HEK293 (cell line): Measurements from ENCODE around the gene SLC38A6.

ENCODE experiments used
- CTCF ChIA-PET: fragments of 350-600 bp; formaldehyde crosslinking; extraction: SDS; loops from one replicate; lab custom pipeline; 2021; ENCODE audit warnings: antibody characterized with exemption; lab: Yijun Ruan, JAX
- POLR2A ChIA-PET: fragments of 300-600 bp; formaldehyde crosslinking; extraction: SDS; loops from one replicate; lab custom pipeline; 2020; ENCODE audit warnings: antibody characterized with exemption, inconsistent platforms; lab: Yijun Ruan, JAX
- H3K27ac ChIP-seq: fragments of 200-500 bp; sonication (Bioruptor generic); 2 replicates; pipeline ENCODE4 v1.5.1; 2014; ENCODE audit warnings: low read depth, low read length, control low read depth, inconsistent platforms; ENCODE audit errors: extremely low read depth
- H3K36me3 ChIP-seq, 2 experiments: fragments of 200-500 bp in 1 of 2; sonication (Bioruptor generic) in 1 of 2; 1 replicate in 1 of 2; 2 replicates in 1 of 2; pipeline ENCODE4 v1.5.1; 2014 to 2017; ENCODE audit warnings: inconsistent platforms in 2 of 2, low read length in 2 of 2; ENCODE audit not compliant: control insufficient read depth in 2 of 2, insufficient read depth in 1 of 2
- H3K4me1 ChIP-seq: fragments of 200-500 bp; sonication (Bioruptor generic); 2 replicates; pipeline ENCODE4 v1.5.1; 2014; ENCODE audit warnings: mild to moderate bottlenecking, low read length, inconsistent platforms; ENCODE audit not compliant: control insufficient read depth, insufficient read depth
- H3K4me3 ChIP-seq: 2 replicates; pipeline ENCODE4 v1.5.1; 2011; ENCODE audit warnings: low read depth, mild to moderate bottlenecking, control low read depth, low read length, moderate library complexity
- H3K9me3 ChIP-seq: fragments of 200-500 bp; sonication (Bioruptor generic); 2 replicates; pipeline ENCODE4 v1.5.1; 2014; ENCODE audit warnings: low read depth, low read length, inconsistent platforms; ENCODE audit not compliant: control insufficient read depth, insufficient read depth
- IKZF3 ChIP-seq: fragments of 450-650 bp; IDR thresholded peaks from 2 replicates; pipeline ENCODE4 v1.5.0; 2018; ENCODE audit warnings: missing biosample characterization, mild to moderate bottlenecking, missing genetic modification characterization, moderate library complexity
- KLF16 ChIP-seq: fragments of 450-650 bp; formaldehyde crosslinking; IDR thresholded peaks from 2 replicates; pipeline ENCODE4 v1.5.1; 2017; ENCODE audit warnings: missing biosample characterization, missing genetic modification characterization
- KLF9 ChIP-seq: fragments of 450-650 bp; formaldehyde crosslinking; IDR thresholded peaks from 2 replicates; pipeline ENCODE4 v1.5.1; 2016; ENCODE audit warnings: missing biosample characterization, missing genetic modification characterization, low read depth
- REPIN1 ChIP-seq: fragments of 450-650 bp; formaldehyde crosslinking; IDR thresholded peaks from 2 replicates; pipeline ENCODE4 v1.5.1; 2017; ENCODE audit warnings: missing biosample characterization, missing genetic modification characterization, low read depth
- SETDB1 ChIP-seq: IDR thresholded peaks from one replicate; pipeline ENCODE4 v1.6.1; 2017; ENCODE audit warnings: mild to moderate bottlenecking, low read length, moderate library complexity, mixed read lengths; ENCODE audit not compliant: insufficient read length
- WT1 ChIP-seq: fragments of 450-650 bp; formaldehyde crosslinking; IDR thresholded peaks from 2 replicates; pipeline ENCODE4 v1.5.1; 2016; ENCODE audit warnings: missing biosample characterization, missing genetic modification characterization
- ZNF555 ChIP-seq: fragments of 450-650 bp; formaldehyde crosslinking; conservative IDR thresholded peaks from 2 replicates; pipeline ENCODE4 v1.5.1; 2017; ENCODE audit warnings: missing biosample characterization, mild to moderate bottlenecking, missing genetic modification characterization, inconsistent platforms
- ZNF560 ChIP-seq: fragments of 450-650 bp; formaldehyde crosslinking; IDR thresholded peaks from 2 replicates; pipeline ENCODE4 v1.5.1; 2017; ENCODE audit warnings: missing biosample characterization, missing genetic modification characterization, borderline replicate concordance
- ZNF626 ChIP-seq: fragments of 450-650 bp; sonication (Bioruptor Pico); formaldehyde crosslinking; IDR thresholded peaks from 2 replicates; pipeline ENCODE4 v1.5.1; 2018; ENCODE audit warnings: missing biosample characterization, missing genetic modification characterization, inconsistent platforms
- TF ChIP-seq, protein P1 (sequence below): fragments of 450-650 bp; formaldehyde crosslinking; IDR thresholded peaks from 2 replicates; pipeline ENCODE4 v1.5.1; 2017; ENCODE audit warnings: missing biosample characterization, missing genetic modification characterization
- TF ChIP-seq, protein P2 (sequence below): fragments of 450-650 bp; formaldehyde crosslinking; IDR thresholded peaks from 2 replicates; pipeline ENCODE4 v1.5.1; 2016; ENCODE audit warnings: missing biosample characterization, missing genetic modification characterization
- TF ChIP-seq, protein P3 (sequence below): fragments of 450-650 bp; formaldehyde crosslinking; IDR thresholded peaks from 2 replicates; pipeline ENCODE4 v1.5.1; 2016; ENCODE audit warnings: missing biosample characterization, missing genetic modification characterization
- TF ChIP-seq, protein P4 (sequence below): fragments of 450-650 bp; formaldehyde crosslinking; IDR thresholded peaks from 2 replicates; pipeline ENCODE4 v1.5.1; 2016; ENCODE audit warnings: missing biosample characterization, missing genetic modification characterization, borderline replicate concordance
- TF ChIP-seq, protein P5 (sequence below): fragments of 450-650 bp; formaldehyde crosslinking; IDR thresholded peaks from 2 replicates; pipeline ENCODE4 v1.5.1; 2016; ENCODE audit warnings: missing biosample characterization, missing genetic modification characterization
- TF ChIP-seq, protein P6 (sequence below): fragments of 450-650 bp; formaldehyde crosslinking; IDR thresholded peaks from 2 replicates; pipeline ENCODE4 v1.5.1; 2016; ENCODE audit warnings: missing biosample characterization, missing genetic modification characterization

Gene SLC38A6

DNA sequence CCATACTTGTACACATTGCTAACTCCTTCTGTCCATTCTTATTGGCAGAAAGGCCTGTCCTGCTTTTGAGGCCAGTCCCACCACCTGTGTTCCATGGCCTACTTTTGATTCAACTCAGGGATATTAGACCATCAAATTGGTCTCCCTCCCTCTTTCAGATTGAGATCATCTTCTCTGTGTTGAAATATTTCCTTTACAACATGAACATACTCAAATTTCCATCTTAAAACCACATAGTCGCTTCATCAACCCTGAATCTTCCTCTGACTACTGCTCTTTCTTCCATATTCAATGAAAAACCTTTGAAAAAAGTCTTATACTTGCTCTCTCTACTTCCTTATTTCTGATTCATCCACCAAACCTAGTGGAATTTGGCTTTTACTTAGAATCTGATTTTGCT, 35.1 kb upstream of the SLC38A6 start (continued):
- TF ChIP-seq, protein P1, sequence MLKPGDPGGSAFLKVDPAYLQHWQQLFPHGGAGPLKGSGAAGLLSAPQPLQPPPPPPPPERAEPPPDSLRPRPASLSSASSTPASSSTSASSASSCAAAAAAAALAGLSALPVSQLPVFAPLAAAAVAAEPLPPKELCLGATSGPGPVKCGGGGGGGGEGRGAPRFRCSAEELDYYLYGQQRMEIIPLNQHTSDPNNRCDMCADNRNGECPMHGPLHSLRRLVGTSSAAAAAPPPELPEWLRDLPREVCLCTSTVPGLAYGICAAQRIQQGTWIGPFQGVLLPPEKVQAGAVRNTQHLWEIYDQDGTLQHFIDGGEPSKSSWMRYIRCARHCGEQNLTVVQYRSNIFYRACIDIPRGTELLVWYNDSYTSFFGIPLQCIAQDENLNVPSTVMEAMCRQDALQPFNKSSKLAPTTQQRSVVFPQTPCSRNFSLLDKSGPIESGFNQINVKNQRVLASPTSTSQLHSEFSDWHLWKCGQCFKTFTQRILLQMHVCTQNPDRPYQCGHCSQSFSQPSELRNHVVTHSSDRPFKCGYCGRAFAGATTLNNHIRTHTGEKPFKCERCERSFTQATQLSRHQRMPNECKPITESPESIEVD (tag by site-specific recombination), result no peak
- TF ChIP-seq ZNF560, result no peak

DNA sequence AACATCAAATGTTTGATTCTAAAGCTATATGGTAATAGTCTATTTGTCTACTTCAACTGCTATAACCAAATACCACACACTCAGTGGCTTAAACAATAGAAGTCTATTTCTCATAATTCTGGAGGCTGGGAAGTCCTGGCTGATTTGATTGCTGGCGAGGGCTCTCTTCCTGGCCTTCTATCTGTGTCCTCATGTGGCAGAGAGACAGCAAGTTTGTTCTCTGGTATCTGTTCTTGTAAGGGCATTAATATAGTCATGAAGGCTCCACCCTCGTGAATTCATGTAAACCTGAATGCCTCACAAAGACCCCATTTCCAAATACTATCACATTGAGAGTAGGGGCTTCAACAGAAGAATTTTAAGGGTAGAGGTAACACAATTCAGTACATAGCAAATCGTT, 34.3 kb upstream of the SLC38A6 start:
- H3K27ac ChIP-seq, result no peak overlapping the region

More for the DNA sequence above, 34.3 kb upstream of the SLC38A6 start:
- no peaks in the 10 kb centered on the region for H3K9me3 ChIP-seq
- peaks cover 20% of the 10 kb centered on the region for H3K4me1 ChIP-seq
- TF ChIP-seq ZNF555 (tag by site-specific recombination) (no peak), KLF9 (tag by site-specific recombination) (no peak), SETDB1 (no peak), KLF16 (tag by site-specific recombination) (no peak), REPIN1 (tag by site-specific recombination) (no peak), WT1 (tag by site-specific recombination) (no peak), IKZF3 (tag by site-specific recombination) (no peak), ZNF626 (no peak)
- TF ChIP-seq, protein P2, sequence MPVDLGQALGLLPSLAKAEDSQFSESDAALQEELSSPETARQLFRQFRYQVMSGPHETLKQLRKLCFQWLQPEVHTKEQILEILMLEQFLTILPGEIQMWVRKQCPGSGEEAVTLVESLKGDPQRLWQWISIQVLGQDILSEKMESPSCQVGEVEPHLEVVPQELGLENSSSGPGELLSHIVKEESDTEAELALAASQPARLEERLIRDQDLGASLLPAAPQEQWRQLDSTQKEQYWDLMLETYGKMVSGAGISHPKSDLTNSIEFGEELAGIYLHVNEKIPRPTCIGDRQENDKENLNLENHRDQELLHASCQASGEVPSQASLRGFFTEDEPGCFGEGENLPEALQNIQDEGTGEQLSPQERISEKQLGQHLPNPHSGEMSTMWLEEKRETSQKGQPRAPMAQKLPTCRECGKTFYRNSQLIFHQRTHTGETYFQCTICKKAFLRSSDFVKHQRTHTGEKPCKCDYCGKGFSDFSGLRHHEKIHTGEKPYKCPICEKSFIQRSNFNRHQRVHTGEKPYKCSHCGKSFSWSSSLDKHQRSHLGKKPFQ (tag by site-specific recombination), result no peak
- TF ChIP-seq, protein P3, sequence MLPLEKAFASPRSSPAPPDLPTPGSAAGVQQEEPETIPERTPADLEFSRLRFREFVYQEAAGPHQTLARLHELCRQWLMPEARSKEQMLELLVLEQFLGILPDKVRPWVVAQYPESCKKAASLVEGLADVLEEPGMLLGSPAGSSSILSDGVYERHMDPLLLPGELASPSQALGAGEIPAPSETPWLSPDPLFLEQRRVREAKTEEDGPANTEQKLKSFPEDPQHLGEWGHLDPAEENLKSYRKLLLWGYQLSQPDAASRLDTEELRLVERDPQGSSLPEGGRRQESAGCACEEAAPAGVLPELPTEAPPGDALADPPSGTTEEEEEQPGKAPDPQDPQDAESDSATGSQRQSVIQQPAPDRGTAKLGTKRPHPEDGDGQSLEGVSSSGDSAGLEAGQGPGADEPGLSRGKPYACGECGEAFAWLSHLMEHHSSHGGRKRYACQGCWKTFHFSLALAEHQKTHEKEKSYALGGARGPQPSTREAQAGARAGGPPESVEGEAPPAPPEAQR (tag by site-specific recombination), result no peak
- TF ChIP-seq, protein P4, sequence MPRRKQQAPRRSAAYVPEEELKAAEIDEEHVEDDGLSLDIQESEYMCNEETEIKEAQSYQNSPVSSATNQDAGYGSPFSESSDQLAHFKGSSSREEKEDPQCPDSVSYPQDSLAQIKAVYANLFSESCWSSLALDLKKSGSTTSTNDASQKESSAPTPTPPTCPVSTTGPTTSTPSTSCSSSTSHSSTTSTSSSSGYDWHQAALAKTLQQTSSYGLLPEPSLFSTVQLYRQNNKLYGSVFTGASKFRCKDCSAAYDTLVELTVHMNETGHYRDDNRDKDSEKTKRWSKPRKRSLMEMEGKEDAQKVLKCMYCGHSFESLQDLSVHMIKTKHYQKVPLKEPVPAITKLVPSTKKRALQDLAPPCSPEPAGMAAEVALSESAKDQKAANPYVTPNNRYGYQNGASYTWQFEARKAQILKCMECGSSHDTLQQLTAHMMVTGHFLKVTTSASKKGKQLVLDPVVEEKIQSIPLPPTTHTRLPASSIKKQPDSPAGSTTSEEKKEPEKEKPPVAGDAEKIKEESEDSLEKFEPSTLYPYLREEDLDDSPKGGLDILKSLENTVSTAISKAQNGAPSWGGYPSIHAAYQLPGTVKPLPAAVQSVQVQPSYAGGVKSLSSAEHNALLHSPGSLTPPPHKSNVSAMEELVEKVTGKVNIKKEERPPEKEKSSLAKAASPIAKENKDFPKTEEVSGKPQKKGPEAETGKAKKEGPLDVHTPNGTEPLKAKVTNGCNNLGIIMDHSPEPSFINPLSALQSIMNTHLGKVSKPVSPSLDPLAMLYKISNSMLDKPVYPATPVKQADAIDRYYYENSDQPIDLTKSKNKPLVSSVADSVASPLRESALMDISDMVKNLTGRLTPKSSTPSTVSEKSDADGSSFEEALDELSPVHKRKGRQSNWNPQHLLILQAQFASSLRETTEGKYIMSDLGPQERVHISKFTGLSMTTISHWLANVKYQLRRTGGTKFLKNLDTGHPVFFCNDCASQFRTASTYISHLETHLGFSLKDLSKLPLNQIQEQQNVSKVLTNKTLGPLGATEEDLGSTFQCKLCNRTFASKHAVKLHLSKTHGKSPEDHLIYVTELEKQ, result no peak
- TF ChIP-seq, protein P5, sequence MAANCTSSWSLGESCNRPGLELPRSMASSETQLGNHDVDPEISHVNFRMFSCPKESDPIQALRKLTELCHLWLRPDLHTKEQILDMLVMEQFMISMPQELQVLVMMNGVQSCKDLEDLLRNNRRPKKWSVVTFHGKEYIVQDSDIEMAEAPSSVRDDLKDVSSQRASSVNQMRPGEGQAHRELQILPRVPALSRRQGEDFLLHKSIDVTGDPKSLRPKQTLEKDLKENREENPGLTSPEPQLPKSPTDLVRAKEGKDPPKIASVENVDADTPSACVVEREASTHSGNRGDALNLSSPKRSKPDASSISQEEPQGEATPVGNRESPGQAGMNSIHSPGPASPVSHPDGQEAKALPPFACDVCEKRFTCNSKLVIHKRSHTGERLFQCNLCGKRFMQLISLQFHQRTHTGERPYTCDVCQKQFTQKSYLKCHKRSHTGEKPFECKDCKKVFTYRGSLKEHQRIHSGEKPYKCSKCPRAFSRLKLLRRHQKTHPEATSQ (tag by site-specific recombination), result no peak
- TF ChIP-seq, protein P6, sequence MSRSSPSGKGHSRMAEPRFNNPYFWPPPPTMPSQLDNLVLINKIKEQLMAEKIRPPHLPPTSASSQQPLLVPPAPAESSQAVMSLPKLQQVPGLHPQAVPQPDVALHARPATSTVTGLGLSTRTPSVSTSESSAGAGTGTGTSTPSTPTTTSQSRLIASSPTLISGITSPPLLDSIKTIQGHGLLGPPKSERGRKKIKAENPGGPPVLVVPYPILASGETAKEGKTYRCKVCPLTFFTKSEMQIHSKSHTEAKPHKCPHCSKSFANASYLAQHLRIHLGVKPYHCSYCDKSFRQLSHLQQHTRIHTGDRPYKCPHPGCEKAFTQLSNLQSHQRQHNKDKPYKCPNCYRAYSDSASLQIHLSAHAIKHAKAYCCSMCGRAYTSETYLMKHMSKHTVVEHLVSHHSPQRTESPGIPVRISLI (tag by site-specific recombination), result no peak
- CTCF ChIA-PET, result no interaction called here
- no peak overlapping the region for H3K4me3 ChIP-seq
- H3K36me3 ChIP-seq, result no peaks in the 10 kb centered on the region; a peak in 1 of 3 replicates
- POLR2A ChIA-PET, result no interaction called here
